ENCODE measurements around the gene FUT9. TPM values are rescaled to one million over a fixed set of nuclear protein-coding genes. Genes with fewer than 3 reads are reported as not detected.

The FUT9 gene
- total RNA-seq, 2 experiments from 2014 or later, result not detected

GRCh38 chr6:96211341-96211740 is 195.6 kb downstream of the FUT9 start:
- no peak for DNase-seq (ENCODE audit: low spot score)
- H3K4me1 ChIP-seq (ENCODE audit: insufficient read depth, low read length, poor library complexity, severe bottlenecking), result no peaks in the 10 kb centered on the region
- no peaks in the 10 kb centered on the region for H3K9me2 ChIP-seq (ENCODE audit: insufficient read depth, low read length)
- CTCF ChIA-PET (ENCODE audit: unreplicated experiment), result no interaction called here
- no peak overlapping the region for H2AFZ ChIP-seq (ENCODE audit: low read length)
- no peak overlapping the region for H3K4me2 ChIP-seq (ENCODE audit: low read length)
- no peaks in the 10 kb centered on the region for H3K9me3 ChIP-seq (ENCODE audit: low read length)
- intact Hi-C loops (cut with micrococcal nuclease; ENCODE audit: unreplicated experiment), result no loop called here
- POLR2A ChIA-PET, result interaction anchor here (0.6 to 1.3 kb wide), 3 partner anchors 10 to 100 kb away, joined by 3 to 4 read pairs (median 3); no protein-coding TSS in a partner anchor
- H3K27ac ChIP-seq (ENCODE audit: low read depth, low read length, poor library complexity, severe bottlenecking), result no peak overlapping the region
- H3K36me3 ChIP-seq (ENCODE audit: insufficient read depth, low read length), result no peaks in the 10 kb centered on the region
- TF ChIP-seq, protein P1, sequence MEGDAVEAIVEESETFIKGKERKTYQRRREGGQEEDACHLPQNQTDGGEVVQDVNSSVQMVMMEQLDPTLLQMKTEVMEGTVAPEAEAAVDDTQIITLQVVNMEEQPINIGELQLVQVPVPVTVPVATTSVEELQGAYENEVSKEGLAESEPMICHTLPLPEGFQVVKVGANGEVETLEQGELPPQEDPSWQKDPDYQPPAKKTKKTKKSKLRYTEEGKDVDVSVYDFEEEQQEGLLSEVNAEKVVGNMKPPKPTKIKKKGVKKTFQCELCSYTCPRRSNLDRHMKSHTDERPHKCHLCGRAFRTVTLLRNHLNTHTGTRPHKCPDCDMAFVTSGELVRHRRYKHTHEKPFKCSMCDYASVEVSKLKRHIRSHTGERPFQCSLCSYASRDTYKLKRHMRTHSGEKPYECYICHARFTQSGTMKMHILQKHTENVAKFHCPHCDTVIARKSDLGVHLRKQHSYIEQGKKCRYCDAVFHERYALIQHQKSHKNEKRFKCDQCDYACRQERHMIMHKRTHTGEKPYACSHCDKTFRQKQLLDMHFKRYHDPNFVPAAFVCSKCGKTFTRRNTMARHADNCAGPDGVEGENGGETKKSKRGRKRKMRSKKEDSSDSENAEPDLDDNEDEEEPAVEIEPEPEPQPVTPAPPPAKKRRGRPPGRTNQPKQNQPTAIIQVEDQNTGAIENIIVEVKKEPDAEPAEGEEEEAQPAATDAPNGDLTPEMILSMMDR (conservative IDR thresholded peaks at IDR 0.05; ENCODE audit: low read length), result no peak
- TF ChIP-seq EZH2phosphoT487 (IDR thresholded peaks at IDR 0.05; ENCODE audit: borderline replicate concordance, low read depth, low read length), result no peak
- no peak overlapping the region for H3K4me3 ChIP-seq (ENCODE audit: low read depth, low read length, poor library complexity, severe bottlenecking)
- no peaks in the 10 kb centered on the region for H4K20me1 ChIP-seq (ENCODE audit: insufficient read depth, low read length)
- BruUV-seq (replicated peaks), result no TSS peak
- H3K79me2 ChIP-seq (ENCODE audit: insufficient read depth, low read depth, low read length), result no peaks in the 10 kb centered on the region

DNA sequence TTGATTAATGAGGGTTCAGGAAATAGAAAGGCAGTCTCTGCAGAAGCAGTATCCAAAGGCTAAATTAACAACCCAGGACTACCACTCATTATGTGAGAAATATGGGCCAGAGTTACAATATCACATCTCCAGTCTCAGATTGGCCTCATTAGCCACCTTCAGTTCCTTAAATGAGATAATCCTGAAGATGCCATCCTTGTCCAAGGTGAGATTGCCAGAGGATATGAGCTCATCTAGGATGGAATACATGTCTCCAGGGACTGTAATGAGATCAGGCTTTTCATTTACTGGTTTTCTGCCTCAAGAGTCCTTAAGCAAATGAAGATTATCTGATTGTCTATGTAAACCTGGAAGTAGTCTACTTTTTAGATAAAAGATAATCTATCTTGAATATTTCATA is 196.3 kb downstream of the FUT9 start:
- POLR2A ChIA-PET, result interaction anchor here (0.6 to 1.3 kb wide), 3 partner anchors 11 to 1794 kb away, joined by 3 read pairs; no protein-coding TSS in a partner anchor
- Histone ChIP-seq H3K4me3 (ENCODE audit: low read depth, low read length, poor library complexity, severe bottlenecking) (no peak overlapping the region), H3K9me3 (ENCODE audit: low read length) (no peaks in the 10 kb centered on the region), H2AFZ (ENCODE audit: low read length) (no peak overlapping the region), H3K79me2 (ENCODE audit: insufficient read depth, low read depth, low read length) (no peaks in the 10 kb centered on the region), H3K4me1 (ENCODE audit: insufficient read depth, low read length, poor library complexity, severe bottlenecking) (no peaks in the 10 kb centered on the region), H3K9me2 (ENCODE audit: insufficient read depth, low read length) (no peaks in the 10 kb centered on the region), H3K36me3 (ENCODE audit: insufficient read depth, low read length) (no peaks in the 10 kb centered on the region), H4K20me1 (ENCODE audit: insufficient read depth, low read length) (no peaks in the 10 kb centered on the region), H3K4me2 (ENCODE audit: low read length) (no peak overlapping the region), H3K27ac (ENCODE audit: low read depth, low read length, poor library complexity, severe bottlenecking) (no peak overlapping the region)
- TF ChIP-seq, protein P1 (conservative IDR thresholded peaks at IDR 0.05; ENCODE audit: low read length), result no peak
- no peak for TF ChIP-seq EZH2phosphoT487 (IDR thresholded peaks at IDR 0.05; ENCODE audit: borderline replicate concordance, low read depth, low read length)
- DNase-seq (ENCODE audit: low spot score), result no peak
- intact Hi-C loops (cut with micrococcal nuclease; ENCODE audit: unreplicated experiment), result no loop called here
- CTCF ChIA-PET (ENCODE audit: unreplicated experiment), result no interaction called here
- BruUV-seq (replicated peaks), result no TSS peak

DNA sequence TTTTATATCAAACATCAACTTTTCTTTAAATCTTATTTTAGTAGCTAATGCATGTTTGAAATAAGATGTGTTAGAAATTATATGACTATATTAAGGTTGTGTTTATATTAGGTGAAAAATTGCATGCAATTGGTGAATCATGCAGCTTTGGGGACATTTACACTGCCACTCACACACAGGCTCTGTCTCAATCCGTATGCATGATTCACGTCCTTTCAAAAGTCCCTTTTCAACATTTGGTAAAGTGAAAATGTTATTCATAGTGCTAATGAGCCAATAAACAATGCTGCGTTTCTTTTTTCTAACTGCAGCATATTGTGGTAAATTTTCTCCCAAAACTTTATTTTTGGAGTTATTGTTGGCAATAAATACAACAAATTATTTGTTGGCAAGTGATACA is 198.0 kb downstream of the FUT9 start:
- no peak overlapping the region for H3K27ac ChIP-seq (ENCODE audit: low read depth, low read length, poor library complexity, severe bottlenecking)
- H3K36me3 ChIP-seq (ENCODE audit: insufficient read depth, low read length), result no peaks in the 10 kb centered on the region
- ChIA-PET POLR2A (no interaction called here), CTCF (ENCODE audit: unreplicated experiment) (no interaction called here)
- no peak overlapping the region for H2AFZ ChIP-seq (ENCODE audit: low read length)
- H3K9me2 ChIP-seq (ENCODE audit: insufficient read depth, low read length), result no peaks in the 10 kb centered on the region
- no TSS peak for BruUV-seq (replicated peaks)
- no peak for DNase-seq (ENCODE audit: low spot score)
- no peaks in the 10 kb centered on the region for H3K79me2 ChIP-seq (ENCODE audit: insufficient read depth, low read depth, low read length)
- TF ChIP-seq EZH2phosphoT487 (IDR thresholded peaks at IDR 0.05; ENCODE audit: borderline replicate concordance, low read depth, low read length), result no peak
- TF ChIP-seq, protein P1 (conservative IDR thresholded peaks at IDR 0.05; ENCODE audit: low read length), result no peak
- no peak overlapping the region for H3K4me3 ChIP-seq (ENCODE audit: low read depth, low read length, poor library complexity, severe bottlenecking)
- no peaks in the 10 kb centered on the region for H4K20me1 ChIP-seq (ENCODE audit: insufficient read depth, low read length)
- H3K4me1 ChIP-seq (ENCODE audit: insufficient read depth, low read length, poor library complexity, severe bottlenecking), result no peaks in the 10 kb centered on the region
- intact Hi-C loops (cut with micrococcal nuclease; ENCODE audit: unreplicated experiment), result no loop called here
- no peaks in the 10 kb centered on the region for H3K9me3 ChIP-seq (ENCODE audit: low read length)
- H3K4me2 ChIP-seq (ENCODE audit: low read length), result no peak overlapping the region
